H1 (cell line): ENCODE results near the gene CCL22. TPM values are rescaled to one million over a fixed set of nuclear protein-coding genes. Genes with fewer than 3 reads are reported as not detected.

ENCODE experiments used
- CTCF ChIA-PET: fragments of 300-600 bp; sonication (Branson Sonifier 250); formaldehyde crosslinking; loops from one replicate; lab custom pipeline; 2021; ENCODE audit not compliant: partially characterized antibody; lab: Charles Lee
- POLR2A ChIA-PET: fragments of 300-600 bp; sonication (Branson Sonifier 250); formaldehyde crosslinking; loops from one replicate; lab custom pipeline; 2021; ENCODE audit warnings: inconsistent platforms; ENCODE audit not compliant: partially characterized antibody; lab: Charles Lee
- DNase-seq, 2 experiments: peaks; one replicate each; pipeline versions ENCODE4 v3.0.0 to v3.0.0-alpha.2; 2010 to 2022; ENCODE audit warnings: low spot score in 2 of 2, low read depth in 1 of 2, mixed read lengths in 1 of 2
- FAIRE-seq: peaks from 2 replicates; lab custom pipeline; 2011; peaks lifted over from hg19 to GRCh38; lab: Jason Lieb, UNC
- H2AFZ ChIP-seq: 2 replicates; pipeline ENCODE4 v1.8.1; 2012; ENCODE audit warnings: low read length, inconsistent platforms
- H2AK5ac ChIP-seq: 2 replicates; pipeline ENCODE4 v1.6.1; 2013; ENCODE audit warnings: low read depth, low read length
- H2BK120ac ChIP-seq: replicated peaks from 2 replicates; pipeline ENCODE3; 2013; ENCODE audit warnings: low read depth, low read length, inconsistent platforms
- H2BK12ac ChIP-seq: 2 replicates; pipeline ENCODE4 v1.6.1; 2013; ENCODE audit warnings: low read depth, low read length
- H2BK15ac ChIP-seq: 2 replicates; pipeline ENCODE4 v1.6.1; 2013; ENCODE audit warnings: low read length
- H2BK20ac ChIP-seq: 2 replicates; pipeline ENCODE4 v1.6.1; 2013; ENCODE audit warnings: low read length
- H2BK5ac ChIP-seq: 2 replicates; pipeline ENCODE4 v1.6.1; 2013; ENCODE audit warnings: low read depth, low read length
- H3K14ac ChIP-seq: 2 replicates; pipeline ENCODE4 v1.6.1; 2013; ENCODE audit warnings: inconsistent platforms; ENCODE audit not compliant: insufficient read length
- H3K18ac ChIP-seq: 2 replicates; pipeline ENCODE4 v1.6.1; 2013; ENCODE audit warnings: low read length; ENCODE audit errors: extremely low read depth
- H3K23ac ChIP-seq: 2 replicates; pipeline ENCODE4 v1.6.1; 2013; ENCODE audit warnings: inconsistent platforms; ENCODE audit not compliant: insufficient read length
- H3K23me2 ChIP-seq: 2 replicates; pipeline ENCODE4 v1.6.1; 2013; ENCODE audit warnings: low read depth, low read length
- H3K27ac ChIP-seq: 2 replicates; pipeline ENCODE4 v1.6.1; 2011; ENCODE audit warnings: low read depth, low read length, inconsistent platforms
- H3K27me3 ChIP-seq, 4 experiments: replicated peaks in 1 of 4; 1 replicate in 1 of 4; 2 replicates in 3 of 4; pipeline versions ENCODE4 v1.6.1 to v1.8.1; 2011 to 2013; ENCODE audit warnings: low read length in 3 of 4, mild to moderate bottlenecking in 3 of 4, inconsistent platforms in 2 of 4, mixed read lengths in 2 of 4, moderate library complexity in 1 of 4; ENCODE audit not compliant: control insufficient read depth in 3 of 4, insufficient read depth in 3 of 4; ENCODE audit errors: extremely low read depth in 1 of 4
- H3K36me3 ChIP-seq, 4 experiments: 2 replicates each; pipeline versions ENCODE4 v1.6.1 to v1.8.1; 2011 to 2013; ENCODE audit warnings: mild to moderate bottlenecking in 4 of 4, low read length in 3 of 4, moderate library complexity in 2 of 4, control low read depth in 1 of 4, inconsistent platforms in 1 of 4; ENCODE audit not compliant: insufficient read depth in 4 of 4, control insufficient read depth in 2 of 4
- H3K4ac ChIP-seq: replicated peaks from 2 replicates; pipeline ENCODE3; 2013; ENCODE audit warnings: low read length, low read depth, mixed read lengths, inconsistent platforms; ENCODE audit not compliant: insufficient read length
- H3K4me1 ChIP-seq, 4 experiments: replicated peaks in 1 of 4; 1 replicate in 1 of 4; 2 replicates in 3 of 4; pipeline versions ENCODE4 v1.6.1 to v1.8.1; 2011 to 2013; ENCODE audit warnings: low read length in 3 of 4, inconsistent platforms in 2 of 4, mixed read lengths in 1 of 4; ENCODE audit not compliant: insufficient read depth in 4 of 4, control insufficient read depth in 3 of 4
- H3K4me2 ChIP-seq, 2 experiments: 2 replicates each; pipeline versions ENCODE4 v1.6.1 to v1.8.1; 2011 to 2013; ENCODE audit warnings: low read depth in 2 of 2, low read length in 2 of 2, control low read depth in 1 of 2, inconsistent platforms in 1 of 2, mild to moderate bottlenecking in 1 of 2; ENCODE audit not compliant: insufficient read depth in 1 of 2
- H3K4me3 ChIP-seq, 4 experiments: fragments of 200-600, 300-600 bp in 1 of 4; sonication (generic), shearing (Covaris generic), sonication (Bioruptor Twin) in 1 of 4; 2 replicates each; pipeline versions ENCODE4 v1.5.1 to v1.8.1; 2011 to 2016; ENCODE audit warnings: low read length in 4 of 4, low read depth in 3 of 4, control low read depth in 2 of 4, inconsistent platforms in 2 of 4, mild to moderate bottlenecking in 2 of 4, mixed read lengths in 1 of 4, moderate library complexity in 1 of 4; ENCODE audit not compliant: insufficient read depth in 2 of 4; ENCODE audit errors: extremely low read depth in 1 of 4
- H3K56ac ChIP-seq: replicated peaks from 2 replicates; pipeline ENCODE3; 2013; ENCODE audit warnings: low read depth, mild to moderate bottlenecking, mixed read lengths, low read length, inconsistent platforms; ENCODE audit not compliant: insufficient read length
- H3K79me1 ChIP-seq: 2 replicates; pipeline ENCODE4 v1.6.1; 2013; ENCODE audit warnings: low read depth, low read length, control low read depth
- H3K79me2 ChIP-seq, 2 experiments: 2 replicates each; pipeline versions ENCODE4 v1.6.1 to v1.8.1; 2012 to 2013; ENCODE audit warnings: low read length in 2 of 2, mild to moderate bottlenecking in 2 of 2, inconsistent platforms in 1 of 2; ENCODE audit not compliant: insufficient read depth in 2 of 2, control insufficient read depth in 1 of 2
- H3K9ac ChIP-seq, 4 experiments: replicated peaks in 1 of 4; 1 replicate in 1 of 4; 2 replicates in 3 of 4; pipeline versions ENCODE4 v1.6.1 to v1.8.1; 2011 to 2013; ENCODE audit warnings: low read depth in 3 of 4, low read length in 3 of 4, control low read depth in 2 of 4, mild to moderate bottlenecking in 2 of 4, moderate library complexity in 2 of 4, inconsistent platforms in 1 of 4; ENCODE audit errors: extremely low read depth in 1 of 4
- H3K9me3 ChIP-seq, 2 experiments: 2 replicates each; pipeline versions ENCODE4 v1.6.1 to v1.8.1; 2012 to 2013; ENCODE audit warnings: mild to moderate bottlenecking in 2 of 2, moderate library complexity in 2 of 2, control low read depth in 1 of 2, inconsistent platforms in 1 of 2, low read depth in 1 of 2, low read length in 1 of 2, mixed read lengths in 1 of 2; ENCODE audit not compliant: insufficient read depth in 2 of 2
- H4K20me1 ChIP-seq, 2 experiments: replicated peaks in 1 of 2; 2 replicates each; pipeline versions ENCODE3 to v1.8.1; 2011 to 2013; ENCODE audit warnings: inconsistent platforms in 2 of 2, low read length in 2 of 2, mild to moderate bottlenecking in 1 of 2; ENCODE audit not compliant: insufficient read depth in 2 of 2, control insufficient read depth in 1 of 2
- H4K5ac ChIP-seq: 2 replicates; pipeline ENCODE4 v1.6.1; 2013; ENCODE audit warnings: low read length, low read depth, mixed read lengths, inconsistent platforms; ENCODE audit not compliant: insufficient read length
- H4K8ac ChIP-seq: 2 replicates; pipeline ENCODE4 v1.8.0; 2013; ENCODE audit warnings: mild to moderate bottlenecking, moderate library complexity, low read length, inconsistent platforms; ENCODE audit not compliant: insufficient read depth; ENCODE audit errors: extremely low read depth
- H4K91ac ChIP-seq: replicated peaks from 2 replicates; pipeline ENCODE3; 2013; ENCODE audit warnings: low read length, mixed read lengths, inconsistent platforms; ENCODE audit not compliant: insufficient read length
- CREB1 ChIP-seq: IDR thresholded peaks from 2 replicates; pipeline ENCODE4 v1.6.1; 2012; ENCODE audit warnings: inconsistent platforms
- WGBS, 2 experiments: shearing (Covaris generic) in 1 of 2; methylation state at CpG; one replicate each; pipeline versions ENCODE4 v1.1.6 to v1.1.7; 2013 to 2015; ENCODE audit warnings: low lambda C conversion rate in 2 of 2, mixed read lengths in 2 of 2, inconsistent platforms in 1 of 2, low coverage in 1 of 2, missing lambda C conversion rate in 1 of 2; ENCODE audit not compliant: insufficient replicate concordance in 2 of 2, insufficient coverage in 1 of 2, insufficient read length in 1 of 2; ENCODE audit errors: extremely low coverage in 1 of 2, missing lambda C conversion rate in 1 of 2; 5-methylcytosine and 5-hydroxymethylcytosine counted together
- polyA plus RNA-seq, 7 experiments: library from polyadenylated mRNA; depleted of rRNA in 3 of 7; stranded (reverse) in 5 of 7; unstranded in 2 of 7; fragments of >200 nt in 5 of 7; fragments of 200-250 nt in 2 of 7; gene quantifications; 1 replicate in 5 of 7; 2 replicates in 1 of 7; 4 replicates in 1 of 7; pipeline versions ENCODE4 v1.2.1 to v1.2.3, GENCODE V29; 2011 to 2013; ENCODE audit warnings: missing spikeins in 2 of 7, mixed read lengths in 2 of 7
- total RNA-seq: library from RNA; stranded (reverse); fragmentation: NEBNext Ultra II Directional; extraction: Animal tissue kit (Norgen Biotek cat#: 25700); gene quantifications from 2 replicates; pipeline ENCODE4 v1.2.1, GENCODE V29; 2021

The CCL22 gene
- total and polyA plus RNA-seq, 2 of the 8 experiments (the other 6 are each of a cell fraction or from before 2014, with no cell fraction given): not detected

- Histone ChIP-seq H2AK5ac (no peak overlapping the region), H3K18ac (no peak overlapping the region), H2BK20ac (no peak overlapping the region), H3K79me1 (no peaks in the 10 kb centered on the region), H4K8ac (no peak overlapping the region), H3K14ac (no peak overlapping the region), H3K56ac (no peak overlapping the region), H4K5ac (no peak overlapping the region), H3K4me3 (no peak overlapping the region), H2BK5ac (no peak overlapping the region), H3K23me2 (peaks cover 6% of the 10 kb centered on the region), H3K9ac (no peak overlapping the region), H3K79me2 (no peaks in the 10 kb centered on the region), H2BK15ac (no peak overlapping the region), H3K27me3 (no peaks in the 10 kb centered on the region; a peak in 1 of 7 replicates), H4K91ac (no peak overlapping the region), H4K20me1 (peaks cover 0 to 8% of the 10 kb centered on the region in 2 experiments), H3K4me2 (no peak overlapping the region), H3K4ac (no peak overlapping the region), H3K36me3 (no peaks in the 10 kb centered on the region), H2BK120ac (no peak overlapping the region), H3K4me1 (no peaks in the 10 kb centered on the region), H2AFZ (no peak overlapping the region), H3K23ac (no peak overlapping the region), H3K9me3 (no peaks in the 10 kb centered on the region), H3K27ac (no peak overlapping the region), H2BK12ac (no peak overlapping the region)
- DNase-seq (no peak), FAIRE-seq (no peak)
- POLR2A ChIA-PET: no interaction called here
- CTCF ChIA-PET: interaction anchor here (0.6 to 12.3 kb wide), 5 partner anchors 10 to 27 kb away, joined by 3 to 71 read pairs (median 5); partner anchors contain the start of genes CCL17 and CX3CL1
- WGBS, 2 experiments: 93% methylated on average over 5 of the region's 5 CpGs; no CpG with 5 or more reads in 1 of the 2 experiments
- no peak for TF ChIP-seq CREB1
These were observed 33.1 kb downstream of the CCL22 start for GRCh38 chr16:57391708-57392107.
